HepG2 (cell line): ENCODE data around the gene LTV1. TPM values are rescaled to one million over a fixed set of nuclear protein-coding genes. Genes with fewer than 3 reads are reported as not detected.
A peak's percentile ranks its signal among the peaks of the same experiment; 100 is the strongest.

Experiments
- HIVEP1 ChIP-seq: sonication (generic); formaldehyde crosslinking; IDR thresholded peaks from 2 replicates; pipeline ENCODE4 v1.4.0; 2020; ENCODE audit warnings: mild to moderate bottlenecking, missing genetic modification reagents
- HNF4G ChIP-seq, 2 experiments: sonication (generic) in 1 of 2; formaldehyde crosslinking in 1 of 2; IDR thresholded peaks; 2 replicates each; pipeline versions ENCODE4 v1.4.0 to v1.6.1; 2011 to 2020; ENCODE audit warnings: borderline replicate concordance in 2 of 2, low read depth in 2 of 2, mild to moderate bottlenecking in 2 of 2, low read length in 1 of 2, missing genetic modification reagents in 1 of 2, moderate library complexity in 1 of 2
- IKZF4 ChIP-seq: sonication (generic); formaldehyde crosslinking; IDR thresholded peaks from 2 replicates; pipeline ENCODE4 v1.5.1; 2020; ENCODE audit warnings: borderline replicate concordance, mild to moderate bottlenecking, low read depth, missing genetic modification reagents; ENCODE audit errors: not compliant biosample characterization
- MZF1 ChIP-seq: sonication (generic); formaldehyde crosslinking; IDR thresholded peaks from 2 replicates; pipeline ENCODE4 v1.8.1; 2023; ENCODE audit warnings: mild to moderate bottlenecking, missing genetic modification reagents, borderline replicate concordance
- POLR2G ChIP-seq: fragments of 200-400 bp; formaldehyde crosslinking; IDR thresholded peaks from 2 replicates; pipeline ENCODE4 v1.6.1; 2018; ENCODE audit warnings: mild to moderate bottlenecking, low read depth, low read length, moderate library complexity
- SIX4 ChIP-seq: sonication (generic); formaldehyde crosslinking; IDR thresholded peaks from 2 replicates; pipeline ENCODE4 v1.4.0; 2020; ENCODE audit warnings: missing genetic modification reagents
- SRSF1 ChIP-seq: fragments of 200-400 bp; formaldehyde crosslinking; optimal IDR thresholded peaks from 2 replicates; pipeline ENCODE3; 2017; ENCODE audit warnings: mild to moderate bottlenecking, low read depth, low read length, moderate library complexity
- SYNCRIP ChIP-seq: fragments of 200-400 bp; formaldehyde crosslinking; IDR thresholded peaks from 2 replicates; pipeline ENCODE4 v1.6.1; 2018; ENCODE audit warnings: mild to moderate bottlenecking, low read depth, low read length; ENCODE audit not compliant: insufficient read depth
- TARDBP ChIP-seq: sonication (generic); formaldehyde crosslinking; IDR thresholded peaks from 2 replicates; pipeline ENCODE4 v1.8.0; 2022; ENCODE audit warnings: mild to moderate bottlenecking, missing genetic modification reagents
- ZFP82 ChIP-seq: sonication (generic); formaldehyde crosslinking; IDR thresholded peaks from 2 replicates; pipeline ENCODE4 v1.5.1; 2020; ENCODE audit warnings: mild to moderate bottlenecking, missing genetic modification reagents, borderline replicate concordance
- ZHX1 ChIP-seq: sonication (generic); formaldehyde crosslinking; IDR thresholded peaks from 2 replicates; pipeline ENCODE4 v1.8.1; 2022; ENCODE audit warnings: low read depth, mild to moderate bottlenecking, missing genetic modification reagents
- ZNF224 ChIP-seq: sonication (generic); formaldehyde crosslinking; IDR thresholded peaks from 2 replicates; pipeline ENCODE4 v1.5.0; 2020; ENCODE audit warnings: mild to moderate bottlenecking, missing genetic modification reagents
- ZNF33A ChIP-seq: sonication (generic); formaldehyde crosslinking; IDR thresholded peaks from 2 replicates; pipeline ENCODE4 v1.5.1; 2020; ENCODE audit warnings: missing genetic modification reagents, mild to moderate bottlenecking, moderate library complexity, borderline replicate concordance
- ZNF496 ChIP-seq: sonication (generic); formaldehyde crosslinking; IDR thresholded peaks from 2 replicates; pipeline ENCODE4 v1.8.1; 2023; ENCODE audit warnings: mild to moderate bottlenecking, moderate library complexity, missing genetic modification reagents; ENCODE audit not compliant: insufficient replicate concordance
- ZNF580 ChIP-seq: IDR thresholded peaks from 2 replicates; pipeline ENCODE4 v1.6.1; 2016; ENCODE audit warnings: low read depth, borderline replicate concordance
- ZNF646 ChIP-seq: sonication (generic); formaldehyde crosslinking; IDR thresholded peaks from 2 replicates; pipeline ENCODE4 v1.9.0; 2021; ENCODE audit warnings: mild to moderate bottlenecking, missing genetic modification reagents
- ZSCAN31 ChIP-seq: sonication (generic); formaldehyde crosslinking; IDR thresholded peaks from 2 replicates; pipeline ENCODE4 v1.5.0; 2020; ENCODE audit warnings: low read depth, mild to moderate bottlenecking, missing genetic modification reagents
- polyA plus RNA-seq, 8 experiments: library from polyadenylated mRNA; depleted of rRNA in 3 of 8; stranded (reverse) in 7 of 8; unstranded in 1 of 8; fragments of >200 nt; fragmentation: Illumina TruSeq in 4 of 8; extraction: Trizol in 4 of 8; gene quantifications; 2 replicates each; pipeline versions ENCODE4 v1.2.1 to v1.2.3, GENCODE V29; 2011 to 2016; ENCODE audit warnings: low read depth in 4 of 8, missing spikeins in 1 of 8, mixed read lengths in 1 of 8; ENCODE audit not compliant: insufficient read depth in 1 of 8
- total RNA-seq, 5 experiments: library from RNA; depleted of rRNA; stranded (reverse); fragments of >200 nt; fragmentation: Illumina TruSeq; extraction: Trizol; gene quantifications; 2 replicates each; pipeline ENCODE4 v1.2.3, GENCODE V29; 2016; ENCODE audit warnings: low read depth in 1 of 5

LTV1 gene
- total and polyA plus RNA-seq, 2 of the 13 experiments (the other 11 are each of a cell fraction or from before 2014, with no cell fraction given) = 21.1 to 85.8 TPM

GRCh38 chr6:143842902-143843676, at the start of gene LTV1 (continued):
- peak; percentile 94 for TF ChIP-seq IKZF4 (CRISPR knock-in tag)
- TF ChIP-seq TARDBP (CRISPR knock-in tag) = peak; percentile 58; the same call in 1 of the 2 replicates
- TF ChIP-seq ZNF224 (CRISPR knock-in tag) = peak; percentile 99
- TF ChIP-seq SRSF1 = peak; percentile 77
- peak; percentile 98; the same call in 1 of the 2 replicates for TF ChIP-seq ZNF580 (CRISPR knock-in tag)
- peak; percentile 98 for TF ChIP-seq HIVEP1 (CRISPR knock-in tag)
- TF ChIP-seq POLR2G = peak; percentile 98
- TF ChIP-seq ZFP82 (CRISPR knock-in tag) = no peak; the same call in 1 of the 2 replicates
- TF ChIP-seq ZNF33A (CRISPR knock-in tag) = peak; percentile 91; the same call in 1 of the 2 replicates
- 0 out of 2 replicates have a peak, but pooled peaks have one; percentile 91 for TF ChIP-seq MZF1
- TF ChIP-seq ZHX1 (CRISPR knock-in tag) = peak; percentile 94
- no peak for TF ChIP-seq SYNCRIP
- peak; percentile 83 for TF ChIP-seq HNF4G (IDR thresholded peaks at IDR 0.05; ENCODE audit: borderline replicate concordance, low read depth, low read length)
- peak; percentile 94 for TF ChIP-seq HNF4G (CRISPR knock-in tag; IDR thresholded peaks at IDR 0.05; ENCODE audit: borderline replicate concordance, low read depth)
- peak; percentile 65 for TF ChIP-seq SIX4 (CRISPR knock-in tag)
- no peak for TF ChIP-seq ZNF496 (CRISPR knock-in tag)
- peak; percentile 88 for TF ChIP-seq ZSCAN31
- peak; percentile 54; the same call in 1 of the 2 replicates for TF ChIP-seq ZNF646 (CRISPR knock-in tag)
